SK-N-SH (cell line): ENCODE measurements around the gene SYNGR1. TPM values are rescaled to one million over a fixed set of nuclear protein-coding genes. Genes with fewer than 3 reads are reported as not detected.

Experiments
- CTCF ChIA-PET: fragments of 300-600, 350-600 bp; formaldehyde crosslinking; extraction: SDS; loops from one replicate; lab custom pipeline; 2021; lab: Yijun Ruan, JAX
- POLR2A ChIA-PET: fragments of 350-600 bp; sonication (Branson Sonifier 250); formaldehyde crosslinking; extraction: SDS; loops from one replicate; lab custom pipeline; 2020; ENCODE audit warnings: antibody characterized with exemption, inconsistent platforms; lab: Yijun Ruan, JAX
- DNase-seq: peaks from one replicate; pipeline ENCODE4 v3.0.0; 2012
- H2AFZ ChIP-seq: fragments of 200-600 bp; sonication (generic); 2 replicates; pipeline ENCODE4 v1.8.1; 2016; ENCODE audit warnings: antibody characterized with exemption, mild to moderate bottlenecking, low read depth
- H3F3A ChIP-seq: fragments of 200-600 bp; sonication (generic); replicated peaks from 2 replicates; pipeline ENCODE3; 2016; ENCODE audit warnings: antibody characterized with exemption, mild to moderate bottlenecking; ENCODE audit not compliant: insufficient read depth
- H3K27ac ChIP-seq, 2 experiments: fragments of 200-500 bp in 1 of 2; fragments of 200-600 bp in 1 of 2; sonication (Bioruptor generic) in 1 of 2; sonication (generic), shearing (Covaris generic) in 1 of 2; 2 replicates each; pipeline versions ENCODE4 v1.5.1 to v1.6.1; 2014 to 2016; ENCODE audit warnings: low read depth in 2 of 2, inconsistent platforms in 1 of 2, low read length in 1 of 2, mild to moderate bottlenecking in 1 of 2, mixed read lengths in 1 of 2
- H3K27me3 ChIP-seq: fragments of 200-600 bp; sonication (generic), shearing (Covaris generic); 2 replicates; pipeline ENCODE4 v1.6.1; 2016; ENCODE audit warnings: mixed run types; ENCODE audit not compliant: insufficient read depth
- H3K36me3 ChIP-seq, 2 experiments: fragments of 200-500 bp in 1 of 2; fragments of 200-600 bp in 1 of 2; sonication (Bioruptor generic) in 1 of 2; sonication (generic) in 1 of 2; replicated peaks in 1 of 2; 2 replicates each; pipeline versions ENCODE3 to v1.5.1; 2014 to 2016; ENCODE audit warnings: low read length in 1 of 2, mild to moderate bottlenecking in 1 of 2; ENCODE audit not compliant: insufficient read depth in 2 of 2, control insufficient read depth in 1 of 2
- H3K4me1 ChIP-seq, 2 experiments: fragments of 200-500 bp in 1 of 2; fragments of 200-600 bp in 1 of 2; sonication (Bioruptor generic) in 1 of 2; sonication (generic), shearing (Covaris generic) in 1 of 2; 2 replicates each; pipeline versions ENCODE4 v1.5.1 to v1.6.1; 2014 to 2016; ENCODE audit warnings: low read depth in 1 of 2, low read length in 1 of 2, mixed run types in 1 of 2; ENCODE audit not compliant: insufficient read depth in 2 of 2, control insufficient read depth in 1 of 2
- H3K4me2 ChIP-seq: fragments of 200-600 bp; sonication (generic), shearing (Covaris generic); 2 replicates; pipeline ENCODE4 v1.6.1; 2017; ENCODE audit warnings: mixed run types
- H3K4me3 ChIP-seq, 2 experiments: fragments of 200-500 bp in 1 of 2; fragments of 200-600 bp in 1 of 2; sonication (Bioruptor generic) in 1 of 2; sonication (generic), shearing (Covaris generic) in 1 of 2; 2 replicates each; pipeline versions ENCODE4 v1.5.1 to v1.8.1; 2014 to 2016; ENCODE audit warnings: low read depth in 2 of 2, inconsistent platforms in 1 of 2, low read length in 1 of 2, mild to moderate bottlenecking in 1 of 2, mixed read lengths in 1 of 2, moderate library complexity in 1 of 2
- H3K79me2 ChIP-seq: fragments of 200-600 bp; sonication (generic); 2 replicates; pipeline ENCODE4 v1.8.1; 2017; ENCODE audit warnings: mild to moderate bottlenecking; ENCODE audit not compliant: insufficient read depth
- H3K9ac ChIP-seq: fragments of 200-600 bp; sonication (generic); 2 replicates; pipeline ENCODE4 v1.6.1; 2017; ENCODE audit warnings: mixed run types
- H3K9me2 ChIP-seq: fragments of 200-600 bp; sonication (generic); 2 replicates; pipeline ENCODE4 v1.6.1; 2017; ENCODE audit warnings: mixed run types
- H3K9me3 ChIP-seq: fragments of 200-600 bp; sonication (generic); 2 replicates; pipeline ENCODE4 v1.6.1; 2017; ENCODE audit warnings: mixed run types, mild to moderate bottlenecking, moderate library complexity
- H4K20me1 ChIP-seq: fragments of 200-600 bp; sonication (generic); 2 replicates; pipeline ENCODE4 v1.6.1; 2017; ENCODE audit warnings: mild to moderate bottlenecking, mixed run types; ENCODE audit not compliant: insufficient read depth
- ELF1 ChIP-seq: IDR thresholded peaks from 2 replicates; pipeline ENCODE4 v1.4.0; 2012
- EP300 ChIP-seq, 2 experiments: IDR thresholded peaks; 2 replicates each; pipeline versions ENCODE4 v1.4.0 to v1.6.1; 2012; ENCODE audit warnings: borderline replicate concordance in 1 of 2, low read depth in 1 of 2, low read length in 1 of 2
- EZH2phosphoT487 ChIP-seq: fragments of 200-600 bp; sonication (generic); IDR thresholded peaks from 2 replicates; pipeline ENCODE4 v1.6.1; 2017; ENCODE audit warnings: low read depth, mixed run types, mild to moderate bottlenecking, antibody characterized with exemption, moderate library complexity, borderline replicate concordance
- FOSL2 ChIP-seq: IDR thresholded peaks from 2 replicates; pipeline ENCODE4 v1.4.0; 2012; ENCODE audit warnings: low read depth, mild to moderate bottlenecking, moderate library complexity, borderline replicate concordance
- MEF2A ChIP-seq: IDR thresholded peaks from 2 replicates; pipeline ENCODE4 v1.4.0; 2012; ENCODE audit warnings: low read depth, borderline replicate concordance
- MXI1 ChIP-seq: IDR thresholded peaks from 2 replicates; pipeline ENCODE4 v1.6.1; 2012; ENCODE audit warnings: mild to moderate bottlenecking, low read depth, low read length, improper control_type of control experiment
- NFIC ChIP-seq: IDR thresholded peaks from 2 replicates; pipeline ENCODE4 v1.4.0; 2012; ENCODE audit warnings: borderline replicate concordance
- POLR2AphosphoS5 ChIP-seq: IDR thresholded peaks from 2 replicates; pipeline ENCODE4 v1.6.1; 2012; ENCODE audit warnings: low read depth, low read length
- RCOR1 ChIP-seq: fragments of 150-350 bp; IDR thresholded peaks from 2 replicates; pipeline ENCODE4 v1.6.1; 2017; ENCODE audit warnings: antibody characterized with exemption, low read length
- TEAD4 ChIP-seq: IDR thresholded peaks from 2 replicates; pipeline ENCODE4 v1.4.0; 2012; ENCODE audit warnings: mild to moderate bottlenecking, borderline replicate concordance; ENCODE audit not compliant: insufficient read depth
- USF1 ChIP-seq: IDR thresholded peaks from 2 replicates; pipeline ENCODE4 v1.4.0; 2012; ENCODE audit warnings: low read depth, borderline replicate concordance
- USF2 ChIP-seq: fragments of 150-350 bp; IDR thresholded peaks from 2 replicates; pipeline ENCODE4 v1.6.1; 2017; ENCODE audit warnings: antibody characterized with exemption, low read length, low read depth, borderline replicate concordance
- WGBS: methylation state at CpG from one replicate; pipeline ENCODE4 v1.1.6; 2017; ENCODE audit warnings: low lambda C conversion rate; 5-methylcytosine and 5-hydroxymethylcytosine counted together
- polyA plus RNA-seq, 3 experiments: library from polyadenylated mRNA; depleted of rRNA; stranded (reverse); fragments of >200 nt; gene quantifications; 2 replicates each; pipeline ENCODE4 v1.2.3, GENCODE V29; 2012
- TF ChIP-seq, protein P1 (sequence below): fragments of 150-350 bp; IDR thresholded peaks from 2 replicates; pipeline ENCODE4 v1.6.1; 2016; ENCODE audit warnings: mild to moderate bottlenecking, low read depth, low read length
- TF ChIP-seq, protein P2 (sequence below): IDR thresholded peaks from 2 replicates; pipeline ENCODE4 v1.6.1; 2012; ENCODE audit warnings: mild to moderate bottlenecking, low read depth, low read length, moderate library complexity

Gene SYNGR1
- polyA plus RNA-seq, 1 of the 3 experiments (the other 2 are of a cell fraction) = 18.7 TPM

DNA sequence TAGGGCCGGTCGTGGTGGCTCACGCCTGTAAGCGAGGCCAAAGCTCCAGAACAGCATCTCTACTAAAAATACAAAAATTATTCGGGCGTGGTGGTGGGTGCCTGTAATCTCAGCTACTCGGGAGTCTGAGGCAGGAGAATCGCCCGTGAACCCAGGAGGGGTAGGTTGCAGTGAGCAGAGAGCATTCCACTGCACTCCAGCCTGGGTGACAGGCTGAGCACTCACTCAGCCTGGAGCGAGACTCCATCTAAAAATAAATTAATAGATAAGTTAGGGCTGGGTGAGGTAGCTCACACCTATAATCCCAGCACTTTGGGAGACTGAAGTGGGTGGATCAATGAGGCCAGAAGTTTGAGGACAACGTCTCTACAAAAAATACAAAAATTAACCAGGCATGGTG, 39.6 kb downstream of the SYNGR1 start:
- no peaks in the 10 kb centered on the region for H3F3A ChIP-seq
- no peaks in the 10 kb centered on the region for H3K9me2 ChIP-seq
- H3K9me3 ChIP-seq = no peaks in the 10 kb centered on the region
- no peaks in the 10 kb centered on the region for H3K36me3 ChIP-seq
- no peak overlapping the region for H2AFZ ChIP-seq
- no peak overlapping the region for H3K4me3 ChIP-seq
- H3K27ac ChIP-seq = no peak overlapping the region
- no peak for DNase-seq
- H3K79me2 ChIP-seq = no peaks in the 10 kb centered on the region
- no peak overlapping the region for H3K4me2 ChIP-seq
- no peaks in the 10 kb centered on the region for H4K20me1 ChIP-seq
- H3K9ac ChIP-seq = no peak overlapping the region
- H3K27me3 ChIP-seq = no peaks in the 10 kb centered on the region
- no peaks in the 10 kb centered on the region; a peak in 1 of 4 replicates for H3K4me1 ChIP-seq
- POLR2A ChIA-PET = no interaction called here
- TF ChIP-seq EP300 (IDR thresholded peaks at IDR 0.05; ENCODE audit: borderline replicate concordance in 1 of 2, low read depth in 1 of 2, low read length in 1 of 2) (no peak), ELF1 (no peak), EZH2phosphoT487 (no peak), NFIC (no peak), TEAD4 (no peak), MXI1 (no peak)
- TF ChIP-seq, protein P1, sequence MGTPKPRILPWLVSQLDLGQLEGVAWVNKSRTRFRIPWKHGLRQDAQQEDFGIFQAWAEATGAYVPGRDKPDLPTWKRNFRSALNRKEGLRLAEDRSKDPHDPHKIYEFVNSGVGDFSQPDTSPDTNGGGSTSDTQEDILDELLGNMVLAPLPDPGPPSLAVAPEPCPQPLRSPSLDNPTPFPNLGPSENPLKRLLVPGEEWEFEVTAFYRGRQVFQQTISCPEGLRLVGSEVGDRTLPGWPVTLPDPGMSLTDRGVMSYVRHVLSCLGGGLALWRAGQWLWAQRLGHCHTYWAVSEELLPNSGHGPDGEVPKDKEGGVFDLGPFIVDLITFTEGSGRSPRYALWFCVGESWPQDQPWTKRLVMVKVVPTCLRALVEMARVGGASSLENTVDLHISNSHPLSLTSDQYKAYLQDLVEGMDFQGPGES = no peak
- WGBS = 94% methylated on average over 11 of the region's 11 CpGs
- CTCF ChIA-PET = no interaction called here

DNA sequence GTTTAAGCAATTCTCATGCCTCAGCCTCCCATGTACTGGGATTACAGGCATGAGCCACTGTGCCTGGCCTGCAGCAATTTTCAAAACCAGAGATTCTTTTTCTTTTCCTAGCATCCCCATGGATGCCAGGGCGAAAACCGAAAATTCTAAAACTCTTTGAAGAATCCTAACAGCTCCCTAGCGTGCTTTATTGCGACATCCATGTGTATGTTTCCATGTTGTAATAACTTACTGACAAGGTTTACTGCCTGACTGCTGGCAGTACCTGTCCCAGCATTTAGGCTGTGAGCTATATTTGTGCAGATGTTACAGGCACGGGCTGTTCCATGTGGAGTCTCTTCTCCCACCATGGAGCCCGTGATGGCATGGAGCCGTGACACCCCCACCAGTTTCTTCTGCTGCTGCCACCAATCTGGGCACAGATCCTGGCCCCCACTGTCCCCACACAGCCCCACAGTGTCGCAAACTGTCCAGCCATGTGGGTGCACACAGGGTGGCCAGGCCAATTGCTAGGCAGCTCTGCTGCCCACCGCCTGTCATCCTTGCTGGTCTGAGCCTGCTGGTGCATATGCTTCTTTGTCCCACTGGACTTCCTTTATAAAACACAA, 42.7 kb downstream of the SYNGR1 start:
- Histone ChIP-seq H3K36me3 (no peaks in the 10 kb centered on the region), H3K4me3 (no peak overlapping the region), H3K9me3 (no peaks in the 10 kb centered on the region), H2AFZ (no peak overlapping the region), H3K9ac (no peak overlapping the region), H3K27ac (no peak overlapping the region), H4K20me1 (no peaks in the 10 kb centered on the region), H3F3A (no peaks in the 10 kb centered on the region), H3K4me1 (no peaks in the 10 kb centered on the region; a peak in 1 of 4 replicates), H3K27me3 (no peaks in the 10 kb centered on the region), H3K4me2 (no peak overlapping the region), H3K79me2 (no peaks in the 10 kb centered on the region), H3K9me2 (no peaks in the 10 kb centered on the region)
- no peak for DNase-seq
- CTCF ChIA-PET = no interaction called here
- 71% methylated on average over 6 of the region's 9 CpGs for WGBS
- POLR2A ChIA-PET = no interaction called here
- TF ChIP-seq RCOR1 = no peak
- no peak for TF ChIP-seq POLR2AphosphoS5
- TF ChIP-seq, protein P1 = no peak
- TF ChIP-seq, protein P2, sequence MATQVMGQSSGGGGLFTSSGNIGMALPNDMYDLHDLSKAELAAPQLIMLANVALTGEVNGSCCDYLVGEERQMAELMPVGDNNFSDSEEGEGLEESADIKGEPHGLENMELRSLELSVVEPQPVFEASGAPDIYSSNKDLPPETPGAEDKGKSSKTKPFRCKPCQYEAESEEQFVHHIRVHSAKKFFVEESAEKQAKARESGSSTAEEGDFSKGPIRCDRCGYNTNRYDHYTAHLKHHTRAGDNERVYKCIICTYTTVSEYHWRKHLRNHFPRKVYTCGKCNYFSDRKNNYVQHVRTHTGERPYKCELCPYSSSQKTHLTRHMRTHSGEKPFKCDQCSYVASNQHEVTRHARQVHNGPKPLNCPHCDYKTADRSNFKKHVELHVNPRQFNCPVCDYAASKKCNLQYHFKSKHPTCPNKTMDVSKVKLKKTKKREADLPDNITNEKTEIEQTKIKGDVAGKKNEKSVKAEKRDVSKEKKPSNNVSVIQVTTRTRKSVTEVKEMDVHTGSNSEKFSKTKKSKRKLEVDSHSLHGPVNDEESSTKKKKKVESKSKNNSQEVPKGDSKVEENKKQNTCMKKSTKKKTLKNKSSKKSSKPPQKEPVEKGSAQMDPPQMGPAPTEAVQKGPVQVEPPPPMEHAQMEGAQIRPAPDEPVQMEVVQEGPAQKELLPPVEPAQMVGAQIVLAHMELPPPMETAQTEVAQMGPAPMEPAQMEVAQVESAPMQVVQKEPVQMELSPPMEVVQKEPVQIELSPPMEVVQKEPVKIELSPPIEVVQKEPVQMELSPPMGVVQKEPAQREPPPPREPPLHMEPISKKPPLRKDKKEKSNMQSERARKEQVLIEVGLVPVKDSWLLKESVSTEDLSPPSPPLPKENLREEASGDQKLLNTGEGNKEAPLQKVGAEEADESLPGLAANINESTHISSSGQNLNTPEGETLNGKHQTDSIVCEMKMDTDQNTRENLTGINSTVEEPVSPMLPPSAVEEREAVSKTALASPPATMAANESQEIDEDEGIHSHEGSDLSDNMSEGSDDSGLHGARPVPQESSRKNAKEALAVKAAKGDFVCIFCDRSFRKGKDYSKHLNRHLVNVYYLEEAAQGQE = no peak
- TF ChIP-seq USF2 = no peak
- no peak for TF ChIP-seq USF1
- TF ChIP-seq ELF1 = no peak
- TF ChIP-seq FOSL2 = no peak
- TF ChIP-seq MEF2A = no peak
